SK-N-SH (cell line): ENCODE measurements around the gene C10orf143. TPM values are rescaled to one million over a fixed set of nuclear protein-coding genes. Genes with fewer than 3 reads are reported as not detected.

Experiments
- CTCF ChIA-PET: fragments of 300-600, 350-600 bp; formaldehyde crosslinking; extraction: SDS; loops from one replicate; lab custom pipeline; 2021; lab: Yijun Ruan, JAX
- POLR2A ChIA-PET: fragments of 350-600 bp; sonication (Branson Sonifier 250); formaldehyde crosslinking; extraction: SDS; loops from one replicate; lab custom pipeline; 2020; ENCODE audit warnings: antibody characterized with exemption, inconsistent platforms; lab: Yijun Ruan, JAX
- DNase-seq: peaks from one replicate; pipeline ENCODE4 v3.0.0; 2012
- H2AFZ ChIP-seq: fragments of 200-600 bp; sonication (generic); 2 replicates; pipeline ENCODE4 v1.8.1; 2016; ENCODE audit warnings: antibody characterized with exemption, mild to moderate bottlenecking, low read depth
- H3F3A ChIP-seq: fragments of 200-600 bp; sonication (generic); replicated peaks from 2 replicates; pipeline ENCODE3; 2016; ENCODE audit warnings: antibody characterized with exemption, mild to moderate bottlenecking; ENCODE audit not compliant: insufficient read depth
- H3K27ac ChIP-seq, 2 experiments: fragments of 200-500 bp in 1 of 2; fragments of 200-600 bp in 1 of 2; sonication (Bioruptor generic) in 1 of 2; sonication (generic), shearing (Covaris generic) in 1 of 2; 2 replicates each; pipeline versions ENCODE4 v1.5.1 to v1.6.1; 2014 to 2016; ENCODE audit warnings: low read depth in 2 of 2, inconsistent platforms in 1 of 2, low read length in 1 of 2, mild to moderate bottlenecking in 1 of 2, mixed read lengths in 1 of 2
- H3K27me3 ChIP-seq: fragments of 200-600 bp; sonication (generic), shearing (Covaris generic); 2 replicates; pipeline ENCODE4 v1.6.1; 2016; ENCODE audit warnings: mixed run types; ENCODE audit not compliant: insufficient read depth
- H3K36me3 ChIP-seq, 2 experiments: fragments of 200-500 bp in 1 of 2; fragments of 200-600 bp in 1 of 2; sonication (Bioruptor generic) in 1 of 2; sonication (generic) in 1 of 2; replicated peaks in 1 of 2; 2 replicates each; pipeline versions ENCODE3 to v1.5.1; 2014 to 2016; ENCODE audit warnings: low read length in 1 of 2, mild to moderate bottlenecking in 1 of 2; ENCODE audit not compliant: insufficient read depth in 2 of 2, control insufficient read depth in 1 of 2
- H3K4me1 ChIP-seq, 2 experiments: fragments of 200-500 bp in 1 of 2; fragments of 200-600 bp in 1 of 2; sonication (Bioruptor generic) in 1 of 2; sonication (generic), shearing (Covaris generic) in 1 of 2; 2 replicates each; pipeline versions ENCODE4 v1.5.1 to v1.6.1; 2014 to 2016; ENCODE audit warnings: low read depth in 1 of 2, low read length in 1 of 2, mixed run types in 1 of 2; ENCODE audit not compliant: insufficient read depth in 2 of 2, control insufficient read depth in 1 of 2
- H3K4me2 ChIP-seq: fragments of 200-600 bp; sonication (generic), shearing (Covaris generic); 2 replicates; pipeline ENCODE4 v1.6.1; 2017; ENCODE audit warnings: mixed run types
- H3K4me3 ChIP-seq, 2 experiments: fragments of 200-500 bp in 1 of 2; fragments of 200-600 bp in 1 of 2; sonication (Bioruptor generic) in 1 of 2; sonication (generic), shearing (Covaris generic) in 1 of 2; 2 replicates each; pipeline versions ENCODE4 v1.5.1 to v1.8.1; 2014 to 2016; ENCODE audit warnings: low read depth in 2 of 2, inconsistent platforms in 1 of 2, low read length in 1 of 2, mild to moderate bottlenecking in 1 of 2, mixed read lengths in 1 of 2, moderate library complexity in 1 of 2
- H3K79me2 ChIP-seq: fragments of 200-600 bp; sonication (generic); 2 replicates; pipeline ENCODE4 v1.8.1; 2017; ENCODE audit warnings: mild to moderate bottlenecking; ENCODE audit not compliant: insufficient read depth
- H3K9ac ChIP-seq: fragments of 200-600 bp; sonication (generic); 2 replicates; pipeline ENCODE4 v1.6.1; 2017; ENCODE audit warnings: mixed run types
- H3K9me2 ChIP-seq: fragments of 200-600 bp; sonication (generic); 2 replicates; pipeline ENCODE4 v1.6.1; 2017; ENCODE audit warnings: mixed run types
- H3K9me3 ChIP-seq: fragments of 200-600 bp; sonication (generic); 2 replicates; pipeline ENCODE4 v1.6.1; 2017; ENCODE audit warnings: mixed run types, mild to moderate bottlenecking, moderate library complexity
- H4K20me1 ChIP-seq: fragments of 200-600 bp; sonication (generic); 2 replicates; pipeline ENCODE4 v1.6.1; 2017; ENCODE audit warnings: mild to moderate bottlenecking, mixed run types; ENCODE audit not compliant: insufficient read depth
- CHD2 ChIP-seq: fragments of 150-350 bp; IDR thresholded peaks from 2 replicates; pipeline ENCODE4 v1.6.1; 2018; ENCODE audit warnings: low read length; ENCODE audit not compliant: partially characterized antibody
- CTCF ChIP-seq: fragments of 200-600 bp; sonication (generic); IDR thresholded peaks from 2 replicates; pipeline ENCODE4 v1.6.1; 2017; ENCODE audit warnings: antibody characterized with exemption, mild to moderate bottlenecking, moderate library complexity
- ELF1 ChIP-seq: IDR thresholded peaks from 2 replicates; pipeline ENCODE4 v1.4.0; 2012
- EP300 ChIP-seq, 2 experiments: IDR thresholded peaks; 2 replicates each; pipeline versions ENCODE4 v1.4.0 to v1.6.1; 2012; ENCODE audit warnings: borderline replicate concordance in 1 of 2, low read depth in 1 of 2, low read length in 1 of 2
- FOSL2 ChIP-seq: IDR thresholded peaks from 2 replicates; pipeline ENCODE4 v1.4.0; 2012; ENCODE audit warnings: low read depth, mild to moderate bottlenecking, moderate library complexity, borderline replicate concordance
- FOXM1 ChIP-seq: IDR thresholded peaks from 2 replicates; pipeline ENCODE4 v1.4.0; 2012; ENCODE audit warnings: low read depth, mild to moderate bottlenecking
- GABPA ChIP-seq: IDR thresholded peaks from 2 replicates; pipeline ENCODE4 v1.4.0; 2012; ENCODE audit warnings: low read depth, mild to moderate bottlenecking
- IRF3 ChIP-seq: fragments of 150-350 bp; IDR thresholded peaks from 2 replicates; pipeline ENCODE4 v1.6.1; 2016; ENCODE audit warnings: mild to moderate bottlenecking, low read depth, low read length
- MXI1 ChIP-seq: IDR thresholded peaks from 2 replicates; pipeline ENCODE4 v1.6.1; 2012; ENCODE audit warnings: mild to moderate bottlenecking, low read depth, low read length, improper control_type of control experiment
- NFIC ChIP-seq: IDR thresholded peaks from 2 replicates; pipeline ENCODE4 v1.4.0; 2012; ENCODE audit warnings: borderline replicate concordance
- NRF1 ChIP-seq: IDR thresholded peaks from 2 replicates; pipeline ENCODE4 v1.6.1; 2012; ENCODE audit warnings: low read depth, mild to moderate bottlenecking, low read length
- PBX3 ChIP-seq: IDR thresholded peaks from 2 replicates; pipeline ENCODE4; 2012
- RCOR1 ChIP-seq: fragments of 150-350 bp; IDR thresholded peaks from 2 replicates; pipeline ENCODE4 v1.6.1; 2017; ENCODE audit warnings: antibody characterized with exemption, low read length
- RFX5 ChIP-seq: IDR thresholded peaks from 2 replicates; pipeline ENCODE4 v1.6.1; 2012; ENCODE audit warnings: mild to moderate bottlenecking, improper control_type of control experiment, low read length
- RXRA ChIP-seq: IDR thresholded peaks from 2 replicates; pipeline ENCODE4 v1.4.0; 2012; ENCODE audit warnings: low read depth, mild to moderate bottlenecking, borderline replicate concordance
- TAF1 ChIP-seq: IDR thresholded peaks from 2 replicates; pipeline ENCODE4 v1.6.1; 2012; ENCODE audit warnings: low read depth, mild to moderate bottlenecking, low read length, moderate library complexity, borderline replicate concordance
- USF1 ChIP-seq: IDR thresholded peaks from 2 replicates; pipeline ENCODE4 v1.4.0; 2012; ENCODE audit warnings: low read depth, borderline replicate concordance
- USF2 ChIP-seq: fragments of 150-350 bp; IDR thresholded peaks from 2 replicates; pipeline ENCODE4 v1.6.1; 2017; ENCODE audit warnings: antibody characterized with exemption, low read length, low read depth, borderline replicate concordance
- YY1 ChIP-seq: IDR thresholded peaks from 2 replicates; pipeline ENCODE4 v1.4.0; 2012; ENCODE audit warnings: low read depth, mild to moderate bottlenecking
- ZBTB33 ChIP-seq: IDR thresholded peaks from 2 replicates; pipeline ENCODE4 v1.4.0; 2012; ENCODE audit warnings: low read depth, borderline replicate concordance
- WGBS: methylation state at CpG from one replicate; pipeline ENCODE4 v1.1.6; 2017; ENCODE audit warnings: low lambda C conversion rate; 5-methylcytosine and 5-hydroxymethylcytosine counted together
- polyA plus RNA-seq, 3 experiments: library from polyadenylated mRNA; depleted of rRNA; stranded (reverse); fragments of >200 nt; gene quantifications; 2 replicates each; pipeline ENCODE4 v1.2.3, GENCODE V29; 2012

The C10orf143 gene
- polyA plus RNA-seq, 1 of the 3 experiments (the other 2 are of a cell fraction), result 2.2 TPM

- no peak overlapping the region for H3K9ac ChIP-seq
- TF ChIP-seq GABPA (no peak), TAF1 (no peak), NRF1 (no peak), RCOR1 (no peak), ZBTB33 (no peak)
- no peaks in the 10 kb centered on the region for H4K20me1 ChIP-seq
- no peaks in the 10 kb centered on the region for H3K36me3 ChIP-seq
- ChIA-PET POLR2A (no interaction called here), CTCF (no interaction called here)
- no peaks in the 10 kb centered on the region for H3K9me3 ChIP-seq
- no peak overlapping the region for H3K27ac ChIP-seq
- no peak overlapping the region for H2AFZ ChIP-seq
- H3K4me3 ChIP-seq, result no peak overlapping the region
- H3K4me2 ChIP-seq, result no peak overlapping the region
- WGBS, result 15% methylated on average over 8 of the region's 8 CpGs
- H3K4me1 ChIP-seq, result peaks cover 0 to 9% of the 10 kb centered on the region in 2 experiments; a peak in 1 of 4 replicates
- no peaks in the 10 kb centered on the region for H3K9me2 ChIP-seq
- H3K27me3 ChIP-seq, result no peaks in the 10 kb centered on the region
- DNase-seq, result no peak
- H3K79me2 ChIP-seq, result no peaks in the 10 kb centered on the region
- no peaks in the 10 kb centered on the region for H3F3A ChIP-seq
These were observed 67.1 kb downstream of the C10orf143 start for GRCh38 chr10:130043491-130043890.

GRCh38 chr10:130042381-130042780 lies 68.2 kb downstream of the C10orf143 start:
- H3K27ac ChIP-seq, result no peak overlapping the region
- DNase-seq, result no peak
- TF ChIP-seq TAF1 (no peak), RXRA (no peak), CTCF (no peak), PBX3 (no peak), MXI1 (no peak), RFX5 (no peak), FOSL2 (no peak), FOXM1 (no peak), NRF1 (no peak), USF2 (no peak), GABPA (no peak), CHD2 (no peak), NFIC (no peak), ELF1 (no peak), IRF3 (no peak), YY1 (no peak), USF1 (no peak), EP300 (IDR thresholded peaks at IDR 0.05; ENCODE audit: borderline replicate concordance in 1 of 2, low read depth in 1 of 2, low read length in 1 of 2) (no peak)
- no peak overlapping the region for H3K4me3 ChIP-seq
- 46% methylated on average over 14 of the region's 14 CpGs for WGBS
- CTCF ChIA-PET, result no interaction called here
- POLR2A ChIA-PET, result no interaction called here
- H3K4me1 ChIP-seq, result no peaks in the 10 kb centered on the region; a peak in 1 of 4 replicates
- no peak overlapping the region for H3K9ac ChIP-seq
- no peaks in the 10 kb centered on the region for H3K36me3 ChIP-seq
- no peak overlapping the region for H2AFZ ChIP-seq
- no peaks in the 10 kb centered on the region for H3K27me3 ChIP-seq
- H4K20me1 ChIP-seq, result no peaks in the 10 kb centered on the region
- H3K9me3 ChIP-seq, result no peaks in the 10 kb centered on the region
- H3K79me2 ChIP-seq, result no peaks in the 10 kb centered on the region
- no peaks in the 10 kb centered on the region for H3F3A ChIP-seq
- H3K4me2 ChIP-seq, result no peak overlapping the region
- H3K9me2 ChIP-seq, result no peaks in the 10 kb centered on the region
